Vagina (tissue), 2 donors: ENCODE data around the gene PDPR.
A peak's percentile ranks its signal among the peaks of the same experiment; 100 is the strongest.
"Not testable (repeated sequence)": the region's sequence is repeated elsewhere in the genome, so short reads cannot be mapped to it uniquely, and the experiment has no call there.

Experiments
- CTCF ChIP-seq, 3 experiments: fragments of 450-650 bp in 2 of 3; fragments of 200-600 bp in 1 of 3; sonication (generic) in 1 of 3; IDR thresholded peaks; one replicate each; pipeline ENCODE4 v1.5.1; 2017 to 2019; ENCODE audit warnings: antibody characterized with exemption in 3 of 3, mild to moderate bottlenecking in 2 of 3, moderate library complexity in 2 of 3
- POLR2A ChIP-seq, 2 donors: fragments of 450-650 bp; IDR thresholded peaks; one replicate each; pipeline ENCODE4 v1.6.1; 2017; ENCODE audit warnings: antibody characterized with exemption in 2 of 2, mild to moderate bottlenecking in 2 of 2, moderate library complexity in 2 of 2
- POLR2AphosphoS5 ChIP-seq, 2 donors: sonication (generic); formaldehyde crosslinking; IDR thresholded peaks; one replicate each; pipeline ENCODE4 v1.9.0; 2017; ENCODE audit warnings: antibody characterized with exemption in 2 of 2, mild to moderate bottlenecking in 2 of 2, low read depth in 1 of 2; ENCODE audit not compliant: insufficient read depth in 1 of 2

GRCh38 chr16:70064841-70065370, 49.2 kb upstream of the PDPR start:
- TF ChIP-seq CTCF, POLR2A (IDR thresholded peaks at IDR 0.05): not testable (repeated sequence)
- peak in 1 of 2 donors; percentile 11 for TF ChIP-seq POLR2AphosphoS5 (IDR thresholded peaks at IDR 0.05; ENCODE audit: insufficient read depth in 1 of 2, low read depth in 1 of 2)
